Central memory CD8-positive, alpha-beta T cell (primary cell): ENCODE data around the gene CDC42BPA.

Experiments used
- ATAC-seq: fragments of 150-1000 bp; cut with Tn5 transposase; replicated peaks from 2 replicates; pipeline ENCODE4 v1.10.0; 2022; ENCODE audit warnings: mild to moderate bottlenecking, moderate FRiP score, moderate number of reproducible peaks; ENCODE audit not compliant: poor library complexity, severe bottlenecking; ENCODE audit errors: extremely low read depth
- DNase-seq, 2 donors: peaks; one replicate each; pipeline ENCODE4 v3.0.0; 2021; ENCODE audit warnings: low spot score in 2 of 2
- H3K27ac Mint-ChIP-seq: one replicate; pipeline ENCODE4 v1.8.0; 2022; ENCODE audit warnings: low read depth, mild to moderate bottlenecking, moderate library complexity, mixed read lengths
- H3K27me3 Mint-ChIP-seq: one replicate; pipeline ENCODE4 v1.8.0; 2022; ENCODE audit warnings: mixed read lengths
- H3K36me3 Mint-ChIP-seq: one replicate; pipeline ENCODE4 v1.8.0; 2022; ENCODE audit warnings: mild to moderate bottlenecking, moderate library complexity, mixed read lengths; ENCODE audit not compliant: insufficient read depth
- H3K4me1 Mint-ChIP-seq: one replicate; pipeline ENCODE4 v1.8.0; 2022; ENCODE audit warnings: mixed read lengths
- H3K4me3 Mint-ChIP-seq: one replicate; pipeline ENCODE4 v1.8.0; 2022; ENCODE audit warnings: mild to moderate bottlenecking, moderate library complexity, mixed read lengths
- H3K9me3 Mint-ChIP-seq: one replicate; pipeline ENCODE4 v1.8.0; 2022; ENCODE audit warnings: mixed read lengths

The CDC42BPA gene, protein sequence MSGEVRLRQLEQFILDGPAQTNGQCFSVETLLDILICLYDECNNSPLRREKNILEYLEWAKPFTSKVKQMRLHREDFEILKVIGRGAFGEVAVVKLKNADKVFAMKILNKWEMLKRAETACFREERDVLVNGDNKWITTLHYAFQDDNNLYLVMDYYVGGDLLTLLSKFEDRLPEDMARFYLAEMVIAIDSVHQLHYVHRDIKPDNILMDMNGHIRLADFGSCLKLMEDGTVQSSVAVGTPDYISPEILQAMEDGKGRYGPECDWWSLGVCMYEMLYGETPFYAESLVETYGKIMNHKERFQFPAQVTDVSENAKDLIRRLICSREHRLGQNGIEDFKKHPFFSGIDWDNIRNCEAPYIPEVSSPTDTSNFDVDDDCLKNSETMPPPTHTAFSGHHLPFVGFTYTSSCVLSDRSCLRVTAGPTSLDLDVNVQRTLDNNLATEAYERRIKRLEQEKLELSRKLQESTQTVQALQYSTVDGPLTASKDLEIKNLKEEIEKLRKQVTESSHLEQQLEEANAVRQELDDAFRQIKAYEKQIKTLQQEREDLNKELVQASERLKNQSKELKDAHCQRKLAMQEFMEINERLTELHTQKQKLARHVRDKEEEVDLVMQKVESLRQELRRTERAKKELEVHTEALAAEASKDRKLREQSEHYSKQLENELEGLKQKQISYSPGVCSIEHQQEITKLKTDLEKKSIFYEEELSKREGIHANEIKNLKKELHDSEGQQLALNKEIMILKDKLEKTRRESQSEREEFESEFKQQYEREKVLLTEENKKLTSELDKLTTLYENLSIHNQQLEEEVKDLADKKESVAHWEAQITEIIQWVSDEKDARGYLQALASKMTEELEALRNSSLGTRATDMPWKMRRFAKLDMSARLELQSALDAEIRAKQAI (N-terminal part only)

DNA sequence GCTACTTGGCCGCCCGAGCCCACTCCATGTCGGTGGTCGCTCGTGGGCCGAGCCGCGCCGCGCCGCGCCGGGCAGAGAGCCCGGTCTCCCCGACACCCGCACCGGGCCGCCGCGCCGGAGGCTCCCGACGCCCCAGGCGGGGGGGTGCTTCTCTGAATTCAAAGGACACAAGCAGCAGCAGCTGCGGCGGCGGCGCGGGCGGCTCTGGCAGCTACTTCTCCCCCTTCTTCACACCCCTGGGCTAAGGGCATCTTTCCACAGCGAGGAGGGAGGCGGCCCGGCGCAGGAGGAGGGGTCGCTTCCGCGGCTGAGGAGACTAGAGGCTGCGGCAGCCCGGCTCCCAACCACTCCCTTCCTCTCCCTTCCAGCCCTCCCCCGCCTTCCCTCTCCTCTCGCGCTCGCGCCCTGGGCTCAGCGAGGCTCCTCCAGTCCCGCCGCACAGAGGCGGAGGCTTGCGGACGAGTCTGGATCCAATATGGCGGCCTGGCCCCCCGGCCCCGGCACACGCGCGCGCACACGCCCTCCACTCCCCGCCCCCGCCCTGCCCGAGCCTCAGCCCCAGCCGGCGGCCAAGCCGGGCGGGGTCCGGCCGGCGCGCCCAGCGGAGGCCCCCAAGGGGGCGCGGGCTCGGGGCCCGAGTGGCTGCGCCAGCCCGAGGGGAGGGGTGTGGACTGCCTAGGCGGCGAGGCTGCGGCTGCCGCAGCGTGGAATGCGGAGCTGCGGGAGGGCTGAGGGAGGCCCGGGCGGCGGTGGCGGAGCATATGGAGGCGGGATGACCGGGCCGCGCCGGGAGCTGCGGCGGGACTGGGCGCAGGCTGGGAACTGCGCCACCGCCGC is at the start of gene CDC42BPA:
TSS of gene CDC42BPA (minus strand) at position 477 of the 837 bp plus-strand sequence. CDS start 1,310 bp downstream, outside the sequence.
- H3K36me3 Mint-ChIP-seq, result no peaks in the 10 kb centered on the region
- H3K4me1 Mint-ChIP-seq, result no peaks in the 10 kb centered on the region
- DNase-seq (no peak), ATAC-seq (peak; percentile 42)
- no peak within 1 kb of the TSS for H3K27ac Mint-ChIP-seq
- no peaks in the 10 kb centered on the region for H3K9me3 Mint-ChIP-seq
- peak within 1 kb of the TSS; percentile 70 for H3K4me3 Mint-ChIP-seq
- H3K27me3 Mint-ChIP-seq, result peaks cover 87% of the 10 kb centered on the region

DNA sequence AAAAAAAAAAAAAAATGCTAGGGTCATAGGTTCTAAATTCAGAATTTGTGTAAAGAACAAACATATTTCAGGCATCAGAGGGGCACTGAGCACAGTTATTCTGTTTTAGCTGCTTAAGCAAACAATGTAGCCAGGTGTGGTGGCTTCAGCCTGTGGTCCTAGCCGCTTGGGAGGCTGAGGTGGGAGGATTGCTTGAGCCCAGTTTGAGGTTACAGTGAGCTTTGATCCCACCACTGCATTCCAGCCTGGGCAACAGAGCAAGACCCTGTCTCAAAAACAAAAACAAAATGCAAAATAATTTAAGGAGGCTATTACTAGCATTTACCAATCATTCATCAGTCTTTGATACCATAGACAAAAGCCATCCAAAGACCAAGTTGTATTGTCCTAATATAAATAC is 49.7 kb upstream of the CDC42BPA start:
- DNase-seq (no peak), ATAC-seq (no peak)
- Mint-ChIP-seq H3K36me3 (no peaks in the 10 kb centered on the region), H3K9me3 (no peaks in the 10 kb centered on the region), H3K27me3 (peaks cover 12% of the 10 kb centered on the region), H3K27ac (no peak overlapping the region), H3K4me3 (no peak overlapping the region), H3K4me1 (no peaks in the 10 kb centered on the region)

DNA sequence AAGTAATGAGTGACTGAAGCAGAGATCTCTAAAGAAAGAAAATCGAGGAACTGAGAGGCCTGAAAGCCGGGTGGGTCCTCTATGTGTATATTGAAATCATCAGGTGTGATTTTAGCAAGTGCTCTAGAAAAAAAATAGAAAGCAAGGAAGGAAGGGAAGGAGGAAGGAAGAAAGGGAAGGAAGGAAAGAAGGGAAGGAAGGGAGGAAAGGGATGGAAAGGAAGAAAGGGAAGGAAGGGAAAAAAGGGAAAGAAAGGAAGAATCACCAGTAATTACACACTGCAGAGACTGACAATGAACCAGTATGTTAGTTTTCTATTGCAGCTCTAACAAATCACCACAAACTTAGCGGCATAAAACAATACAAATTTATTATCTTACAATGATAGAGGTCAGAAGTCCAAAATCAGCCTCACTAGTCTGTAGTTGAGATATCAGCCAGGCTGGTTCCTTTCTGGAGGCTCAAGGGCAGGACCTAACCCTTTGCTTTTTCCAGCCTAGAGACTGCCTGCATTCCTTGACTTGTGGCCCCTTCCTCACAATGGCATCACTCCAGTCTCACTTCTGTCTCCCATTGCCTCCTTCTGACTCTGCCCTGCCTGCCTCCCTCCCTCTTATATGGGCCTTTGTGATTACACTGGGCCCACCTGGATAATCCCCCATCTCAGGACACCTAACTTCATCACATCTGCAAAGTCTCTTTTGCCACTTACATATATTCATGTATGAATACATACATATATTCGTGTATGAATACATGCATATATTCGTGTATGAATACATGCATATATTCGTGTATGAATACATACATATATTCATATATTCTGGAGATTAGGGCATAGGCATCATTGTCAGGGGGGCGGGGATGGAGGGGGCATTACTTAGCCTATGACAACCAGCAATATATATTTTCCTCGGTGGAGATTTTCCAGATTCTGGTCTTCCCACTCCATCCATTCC is 47.5 kb upstream of the CDC42BPA start:
- Mint-ChIP-seq H3K27ac (no peak overlapping the region), H3K9me3 (no peaks in the 10 kb centered on the region), H3K4me3 (no peak overlapping the region), H3K4me1 (no peaks in the 10 kb centered on the region), H3K27me3 (peaks cover 2% of the 10 kb centered on the region), H3K36me3 (no peaks in the 10 kb centered on the region)
- no peak for ATAC-seq
- no peak for DNase-seq

DNA sequence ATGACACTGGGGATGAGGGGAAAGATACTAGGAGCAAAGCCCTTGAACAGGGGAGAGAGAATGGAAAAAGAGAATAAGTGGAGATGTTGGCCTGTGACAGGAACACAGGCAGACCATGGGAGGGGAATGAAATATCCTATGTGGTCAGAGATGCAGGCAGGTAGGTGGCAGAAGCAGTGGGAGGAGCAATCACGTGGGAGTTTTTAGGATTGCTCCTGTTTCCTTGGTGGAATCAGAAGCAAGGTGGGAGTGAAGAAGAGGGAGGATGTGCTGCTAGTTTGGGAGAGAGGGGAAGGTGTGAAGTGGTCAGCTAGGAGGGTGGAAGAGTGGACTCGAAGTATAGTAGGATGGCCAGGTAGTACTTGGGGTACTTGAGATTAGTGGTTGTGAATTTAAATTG is 46.4 kb upstream of the CDC42BPA start:
- Mint-ChIP-seq H3K4me3 (no peak overlapping the region), H3K4me1 (no peaks in the 10 kb centered on the region), H3K36me3 (no peaks in the 10 kb centered on the region), H3K9me3 (no peaks in the 10 kb centered on the region), H3K27me3 (peaks cover under 1% of the 10 kb centered on the region), H3K27ac (no peak overlapping the region)
- DNase-seq, result no peak
- ATAC-seq, result no peak

DNA sequence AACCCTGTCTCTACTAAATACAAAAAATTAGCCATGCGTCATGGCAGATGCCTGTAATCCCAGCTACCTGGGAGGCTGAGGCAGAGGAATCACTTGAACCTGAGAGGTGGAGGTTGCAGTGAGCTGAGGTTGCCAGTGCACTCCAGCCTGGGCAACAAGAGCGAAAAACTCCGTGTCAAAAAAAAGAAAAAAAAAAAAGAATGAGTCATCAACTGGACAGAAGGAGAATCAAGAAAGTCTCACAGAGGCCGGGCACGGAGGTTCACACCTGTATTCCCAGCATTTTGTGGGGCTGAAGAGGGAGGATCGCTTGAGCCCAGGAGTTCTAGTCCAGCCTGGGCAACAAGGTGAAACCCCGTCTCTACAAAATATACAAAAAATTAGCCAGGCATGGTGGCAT is 45.5 kb upstream of the CDC42BPA start:
- no peak overlapping the region for H3K4me3 Mint-ChIP-seq
- no peaks in the 10 kb centered on the region for H3K36me3 Mint-ChIP-seq
- no peaks in the 10 kb centered on the region for H3K4me1 Mint-ChIP-seq
- H3K27ac Mint-ChIP-seq, result no peak overlapping the region
- H3K27me3 Mint-ChIP-seq, result peaks cover 8% of the 10 kb centered on the region
- no peaks in the 10 kb centered on the region for H3K9me3 Mint-ChIP-seq
- DNase-seq (no peak), ATAC-seq (no peak)

DNA sequence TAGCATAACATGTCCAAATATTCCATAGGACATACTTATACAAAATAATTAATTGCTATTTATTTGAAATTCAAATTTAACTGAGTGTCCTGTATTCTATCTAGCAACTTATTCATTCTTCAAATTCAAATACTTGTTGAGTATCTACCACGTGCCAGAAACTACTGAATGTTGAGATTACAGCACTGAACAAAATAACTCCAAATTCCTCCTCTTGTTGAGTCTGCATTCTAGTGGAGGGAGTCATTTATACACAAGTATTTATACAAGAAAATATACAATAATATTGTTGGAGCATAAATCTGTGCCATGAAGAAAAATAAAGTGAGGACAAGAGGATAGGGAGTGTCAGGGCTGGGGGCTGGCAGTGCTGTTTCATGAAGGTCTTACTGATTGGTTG is 43.7 kb upstream of the CDC42BPA start:
- H3K27me3 Mint-ChIP-seq, result peaks cover 9% of the 10 kb centered on the region
- no peaks in the 10 kb centered on the region for H3K4me1 Mint-ChIP-seq
- H3K36me3 Mint-ChIP-seq, result no peaks in the 10 kb centered on the region
- H3K9me3 Mint-ChIP-seq, result no peaks in the 10 kb centered on the region
- DNase-seq (no peak), ATAC-seq (no peak)
- no peak overlapping the region for H3K4me3 Mint-ChIP-seq
- no peak overlapping the region for H3K27ac Mint-ChIP-seq

DNA sequence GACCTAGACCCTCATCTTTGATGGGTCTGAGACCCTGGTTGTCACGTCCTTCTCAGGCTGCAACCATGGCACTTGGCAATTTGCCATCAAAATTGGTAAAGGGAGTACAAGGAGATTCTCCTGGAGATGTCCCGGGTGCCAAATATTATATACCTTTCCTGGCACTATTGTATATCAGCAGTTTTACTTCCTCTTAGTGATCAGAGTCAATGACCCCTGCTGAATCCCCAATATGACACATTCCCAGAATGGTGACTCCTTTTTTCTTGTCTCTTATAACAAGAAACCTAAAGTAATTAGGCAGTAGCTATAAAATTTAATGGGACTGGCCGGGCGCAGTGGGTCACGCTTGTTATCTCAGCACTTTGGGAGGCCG is 39.6 kb upstream of the CDC42BPA start:
- no peaks in the 10 kb centered on the region for H3K4me1 Mint-ChIP-seq
- H3K27ac Mint-ChIP-seq, result no peak overlapping the region
- H3K9me3 Mint-ChIP-seq, result no peaks in the 10 kb centered on the region
- peaks cover 25% of the 10 kb centered on the region for H3K27me3 Mint-ChIP-seq
- DNase-seq, result no peak
- H3K36me3 Mint-ChIP-seq, result peaks cover 1% of the 10 kb centered on the region
- no peak for ATAC-seq
- H3K4me3 Mint-ChIP-seq, result no peak overlapping the region

DNA sequence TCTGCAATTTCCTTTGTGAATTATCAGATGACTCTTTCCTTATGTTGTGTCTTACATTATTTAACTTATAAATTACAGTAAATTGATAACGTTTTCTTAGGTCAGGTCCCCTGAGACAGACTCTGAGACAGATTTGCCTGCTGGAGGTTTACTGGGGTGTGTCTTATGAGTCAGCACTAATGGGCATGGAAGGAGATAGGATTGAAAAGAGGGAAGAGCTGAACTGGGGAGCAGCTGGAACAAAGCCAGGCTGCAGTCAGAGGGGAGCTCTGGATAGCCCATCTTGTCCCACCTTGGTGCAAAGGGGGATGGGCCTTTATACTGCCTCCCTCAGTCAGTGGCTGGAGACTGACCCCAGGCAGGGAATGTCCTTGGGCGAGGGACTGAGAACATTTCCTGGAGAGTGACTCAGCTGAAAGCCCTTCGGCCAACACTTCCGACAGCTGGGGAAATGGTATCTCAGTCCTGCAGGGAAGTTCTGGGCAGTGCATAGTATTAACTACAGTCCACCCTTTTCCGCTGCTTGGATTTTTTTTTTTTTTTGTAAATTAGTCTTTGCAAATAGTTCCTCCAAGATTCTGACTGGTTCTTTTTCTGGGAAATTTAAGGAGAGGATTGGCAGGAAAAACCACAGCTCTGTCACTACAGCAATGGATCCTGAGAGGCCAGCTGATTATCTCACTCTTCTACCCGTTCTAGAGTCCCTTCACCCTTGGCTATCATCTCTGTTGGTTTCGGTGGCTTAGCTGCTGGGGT is 39.1 kb upstream of the CDC42BPA start:
- no peak overlapping the region for H3K27ac Mint-ChIP-seq
- peaks cover 25% of the 10 kb centered on the region for H3K27me3 Mint-ChIP-seq
- no peak for DNase-seq
- H3K36me3 Mint-ChIP-seq, result peaks cover 1% of the 10 kb centered on the region
- no peaks in the 10 kb centered on the region for H3K9me3 Mint-ChIP-seq
- H3K4me1 Mint-ChIP-seq, result no peaks in the 10 kb centered on the region
- H3K4me3 Mint-ChIP-seq, result no peak overlapping the region
- ATAC-seq, result no peak

DNA sequence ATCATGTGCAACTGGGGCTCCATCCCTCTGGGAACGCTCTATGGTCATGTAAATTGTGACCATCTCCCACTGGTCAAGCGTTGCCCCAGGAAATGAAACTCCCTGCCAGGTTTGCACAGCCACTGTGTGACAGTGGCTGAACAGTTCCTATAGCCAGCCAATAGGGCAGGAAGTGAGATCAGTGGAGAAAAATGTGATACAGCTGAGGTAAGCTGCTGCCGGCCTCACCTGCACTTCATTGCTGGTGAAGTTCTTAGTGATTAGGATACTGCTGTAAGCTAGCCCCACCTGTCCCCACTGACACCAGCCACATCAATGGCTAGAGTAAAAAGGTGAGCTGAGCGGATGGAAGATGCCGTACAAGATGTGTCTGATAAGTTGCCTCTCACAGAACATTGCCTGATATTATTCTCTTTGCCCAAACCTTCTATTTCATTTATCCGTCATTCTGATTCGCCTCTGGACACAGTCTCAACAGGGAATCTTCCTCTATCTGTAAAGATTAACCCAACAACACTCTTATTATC is 38.4 kb upstream of the CDC42BPA start:
- no peak for ATAC-seq
- Mint-ChIP-seq H3K36me3 (peaks cover 1% of the 10 kb centered on the region), H3K27me3 (peaks cover 25% of the 10 kb centered on the region), H3K4me1 (no peaks in the 10 kb centered on the region), H3K9me3 (no peaks in the 10 kb centered on the region), H3K4me3 (no peak overlapping the region), H3K27ac (no peak overlapping the region)
- DNase-seq, result no peak

DNA sequence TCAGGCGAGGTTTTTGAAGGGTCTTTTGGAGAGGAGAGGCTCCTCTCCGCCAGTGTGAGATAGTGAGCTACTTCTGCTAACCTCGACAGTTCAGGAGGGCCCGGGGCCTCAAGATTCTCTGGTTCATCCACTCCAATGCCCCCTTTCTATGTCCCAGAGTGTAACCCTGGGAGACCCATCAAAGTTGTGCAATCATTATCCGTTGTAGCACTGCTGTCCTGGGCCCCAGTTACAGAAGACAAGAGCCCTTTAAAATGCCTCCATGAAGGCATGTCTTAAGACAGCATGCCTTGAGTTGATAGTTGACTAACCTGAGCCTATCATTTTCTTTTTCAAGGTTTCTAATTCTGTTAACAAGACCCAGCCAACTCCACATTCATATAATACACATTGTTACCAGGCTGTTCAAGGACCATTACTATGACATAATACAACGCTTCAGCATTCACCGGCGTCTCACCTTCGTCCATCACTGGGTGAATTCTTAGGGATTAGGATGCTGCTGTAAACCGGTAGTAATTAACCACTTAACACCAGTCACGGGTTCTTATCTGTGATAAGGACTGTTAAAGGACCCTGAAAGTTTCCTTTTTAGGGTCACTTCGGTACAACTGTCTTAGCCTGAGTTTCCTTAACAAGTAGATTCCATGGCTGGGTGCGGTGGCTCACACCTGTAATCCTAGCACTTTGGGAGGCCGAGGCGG is 37.4 kb upstream of the CDC42BPA start:
- H3K27me3 Mint-ChIP-seq, result peaks cover 25% of the 10 kb centered on the region
- peaks cover 1% of the 10 kb centered on the region for H3K36me3 Mint-ChIP-seq

More for the DNA sequence above, 37.4 kb upstream of the CDC42BPA start:
- Mint-ChIP-seq H3K9me3 (no peaks in the 10 kb centered on the region), H3K4me1 (no peaks in the 10 kb centered on the region), H3K4me3 (no peak overlapping the region), H3K27ac (no peak overlapping the region)
- DNase-seq (no peak), ATAC-seq (no peak)
